ENCODE results near the gene MAFG.
A peak's percentile ranks its signal among the peaks of the same experiment; 100 is the strongest.

The MAFG gene

GRCh38 chr17:81889602-81890001 lies 37.9 kb downstream of the MAFG start:
- DNase-seq: no peak

GRCh38 chr17:81888988-81889595 lies 38.4 kb downstream of the MAFG start:
- no peak for DNase-seq

GRCh38 chr17:81888105-81888987 lies 39.2 kb downstream of the MAFG start:
- DNase-seq: no peak

GRCh38 chr17:81885869-81886548 lies 41.5 kb downstream of the MAFG start:
- no peak for DNase-seq

GRCh38 chr17:81885454-81885853 lies 42.1 kb downstream of the MAFG start:
- no peak for DNase-seq

GRCh38 chr17:81884968-81885367 lies 42.6 kb downstream of the MAFG start:
- no peak for DNase-seq

GRCh38 chr17:81884520-81884919 lies 43.0 kb downstream of the MAFG start:
- no peak for DNase-seq

GRCh38 chr17:81879121-81879520 lies 48.4 kb downstream of the MAFG start:
- no peak for DNase-seq

- no peak for DNase-seq
These were observed 49.2 kb downstream of the MAFG start for GRCh38 chr17:81878294-81878693.

- DNase-seq: no peak
These were observed 50.0 kb downstream of the MAFG start for GRCh38 chr17:81877569-81877968.

GRCh38 chr17:81871387-81872230 lies 55.9 kb downstream of the MAFG start:
- DNase-seq: peak; percentile 96

- no peak for DNase-seq
These were observed 56.6 kb downstream of the MAFG start, which contains the start of gene ARHGDIA for GRCh38 chr17:81870981-81871386. Gene ARHGDIA, minus strand, starts transcription at chr17:81871337. Its CDS starts 1,407 bp downstream, at chr17:81869930.

GRCh38 chr17:81870131-81870980 lies 57.2 kb downstream of the MAFG start:
- DNase-seq: peak; percentile 47

GRCh38 chr17:81869221-81870130 lies 58.1 kb downstream of the MAFG start:
- DNase-seq: peak; percentile 42

- DNase-seq: no peak
These were observed 58.8 kb downstream of the MAFG start for GRCh38 chr17:81868674-81869220.
